Loucy (cell line): ENCODE data around the gene CLINT1.

Experiments
- CTCF ChIP-seq: fragments of 200-600 bp; sonication (generic); conservative IDR thresholded peaks from 2 replicates; pipeline ENCODE4 v1.5.1; 2014; ENCODE audit warnings: mild to moderate bottlenecking, antibody characterized with exemption, low read length
- EZH2phosphoT487 ChIP-seq: fragments of 200-600 bp; IDR thresholded peaks from 2 replicates; pipeline ENCODE4 v1.6.1; 2018; ENCODE audit warnings: antibody characterized with exemption, mild to moderate bottlenecking, moderate library complexity, borderline replicate concordance

GRCh38 chr5:157862183-157862851 lies 3.4 kb upstream of the CLINT1 start:
- no peak for TF ChIP-seq CTCF
- TF ChIP-seq EZH2phosphoT487: no peak
